Body of pancreas (tissue), 4 donors: Measurements from ENCODE around the gene MCRS1. TPM values are rescaled to one million over a fixed set of nuclear protein-coding genes. Genes with fewer than 3 reads are reported as not detected.

Experiments used
- ATAC-seq: fragments of 150-250 bp; one replicate; pipeline ENCODE4 v1.9.1; 2016
- DNase-seq, 4 donors: peaks; one replicate each; pipeline ENCODE4 v3.0.0-alpha.2; 2019
- H3K27ac ChIP-seq, 4 donors: fragments of 200-600 bp; sonication (generic); 1 replicate in 3 of 4; 2 replicates in 1 of 4; pipeline versions ENCODE4 v1.5.1 to v1.6.1; 2016 to 2019; ENCODE audit warnings: mild to moderate bottlenecking in 1 of 4, mixed read lengths in 1 of 4, moderate library complexity in 1 of 4
- H3K27me3 ChIP-seq, 2 donors: fragments of 200-600 bp; sonication (generic); one replicate each; pipeline ENCODE4 v1.6.0; 2016; ENCODE audit warnings: mild to moderate bottlenecking in 1 of 2
- H3K36me3 ChIP-seq, 2 donors: fragments of 200-600 bp; sonication (generic); replicated peaks in 1 of 2; 2 replicates each; pipeline ENCODE4 v1.5.1; 2016; ENCODE audit warnings: low read depth in 2 of 2; ENCODE audit not compliant: insufficient read depth in 1 of 2
- H3K4me1 ChIP-seq: fragments of 200-600 bp; sonication (generic); one replicate; pipeline ENCODE4 v1.6.0; 2016
- H3K4me3 ChIP-seq, 2 donors: fragments of 200-600 bp; sonication (generic); 1 replicate in 1 of 2; 2 replicates in 1 of 2; pipeline ENCODE4 v1.5.1; 2016 to 2019
- H3K9me3 ChIP-seq, 3 donors: fragments of 200-600 bp; sonication (generic); 1 replicate in 2 of 3; 2 replicates in 1 of 3; pipeline ENCODE4 v1.5.1; 2016
- CTCF ChIP-seq, 7 experiments: fragments of 450-650 bp in 4 of 7; fragments of 200-600 bp in 3 of 7; sonication (generic) in 3 of 7; IDR thresholded peaks; one replicate each; pipeline ENCODE4 v1.5.1; 2016 to 2019; ENCODE audit warnings: antibody characterized with exemption in 7 of 7
- POLR2A ChIP-seq, 3 donors: fragments of 450-650 bp; IDR thresholded peaks; one replicate each; pipeline ENCODE4 v1.6.1; 2016; ENCODE audit warnings: antibody characterized with exemption in 3 of 3, mild to moderate bottlenecking in 2 of 3
- WGBS, 2 donors: methylation state at CpG; one replicate each; pipeline ENCODE4 v1.1.5; 2017; 5-methylcytosine and 5-hydroxymethylcytosine counted together
- intact Hi-C: fragments of 100-400 bp; cut with DNase I; formaldehyde crosslinking; loops from one replicate; pipeline ENCODE4 v1.15.1; 2023
- total RNA-seq, 2 donors: library from RNA; depleted of rRNA; stranded (reverse); fragments of >200 nt; gene quantifications; one replicate each; pipeline ENCODE4 v1.1.0, GENCODE V29; 2016

MCRS1 gene
- total RNA-seq, 2 donors from 2014 or later, result 34.2 to 49.8 TPM

GRCh38 chr12:49549735-49550692 lies 17.9 kb downstream of the MCRS1 start:
- ATAC-seq (no peak), DNase-seq (no peak)
- TF ChIP-seq POLR2A (IDR thresholded peaks at IDR 0.05) (no peak), CTCF (IDR thresholded peaks at IDR 0.05) (no peak)
- intact Hi-C loops, result no loop called here
- Histone ChIP-seq H3K4me1 (peaks cover 28% of the 10 kb centered on the region), H3K27ac (peak overlapping the region in 3 of 4 donors; percentile 44 to 54 (median 50)), H3K36me3 (no peaks in the 10 kb centered on the region), H3K4me3 (no peak overlapping the region), H3K9me3 (no peaks in the 10 kb centered on the region), H3K27me3 (no peaks in the 10 kb centered on the region)
- 75 to 79% methylated on average over 20 to 28 of the region's 28 CpGs for WGBS, 2 donors

GRCh38 chr12:49548822-49549648 lies 18.9 kb downstream of the MCRS1 start:
- intact Hi-C loops, result no loop called here
- Histone ChIP-seq H3K27me3 (no peaks in the 10 kb centered on the region), H3K4me3 (no peak overlapping the region), H3K36me3 (no peaks in the 10 kb centered on the region), H3K9me3 (no peaks in the 10 kb centered on the region), H3K4me1 (peaks cover 28% of the 10 kb centered on the region), H3K27ac (no peak overlapping the region)
- ATAC-seq (no peak), DNase-seq (no peak)
- WGBS, 2 donors, result 61 to 82% methylated on average over 54 to 60 of the region's 70 CpGs
- TF ChIP-seq CTCF (IDR thresholded peaks at IDR 0.05), result no peak
- no peak for TF ChIP-seq POLR2A (IDR thresholded peaks at IDR 0.05)

- no peak for ATAC-seq
- no peaks in the 10 kb centered on the region for H3K9me3 ChIP-seq
- WGBS, 2 donors, result 71 to 83% methylated on average over 2 to 8 of the region's 8 CpGs
- intact Hi-C loops, result no loop called here
- TF ChIP-seq POLR2A (IDR thresholded peaks at IDR 0.05) (no peak), CTCF (IDR thresholded peaks at IDR 0.05) (no peak)
- no peak overlapping the region for H3K4me3 ChIP-seq
- no peak overlapping the region for H3K27ac ChIP-seq
- H3K36me3 ChIP-seq, result no peaks in the 10 kb centered on the region
- no peaks in the 10 kb centered on the region for H3K27me3 ChIP-seq
- no peak for DNase-seq
- peaks cover 28% of the 10 kb centered on the region for H3K4me1 ChIP-seq
Observed at GRCh38 chr12:49548481-49548821, 19.5 kb downstream of the MCRS1 start.

- TF ChIP-seq POLR2A (IDR thresholded peaks at IDR 0.05), result no peak
- no peak for TF ChIP-seq CTCF (IDR thresholded peaks at IDR 0.05)
- intact Hi-C loops, result no loop called here
Observed at GRCh38 chr12:49547090-49547690, 20.8 kb downstream of the MCRS1 start.

More at GRCh38 chr12:49547090-49547690, 20.8 kb downstream of the MCRS1 start:
- DNase-seq (no peak), ATAC-seq (no peak)
- no peaks in the 10 kb centered on the region for H3K27me3 ChIP-seq
- no peak overlapping the region for H3K27ac ChIP-seq
- H3K4me3 ChIP-seq, result no peak overlapping the region
- WGBS, 2 donors, result 73 to 74% methylated on average over 7 of the region's 7 CpGs
- H3K36me3 ChIP-seq, result no peaks in the 10 kb centered on the region
- no peaks in the 10 kb centered on the region for H3K9me3 ChIP-seq
- peaks cover 23% of the 10 kb centered on the region for H3K4me1 ChIP-seq
